M059J (cell line): ENCODE results near the gene MARCHF3. TPM values are rescaled to one million over a fixed set of nuclear protein-coding genes. Genes with fewer than 3 reads are reported as not detected.

ENCODE experiments used
- DNase-seq: peaks from one replicate; pipeline ENCODE4 v3.0.0-alpha.2; 2012; ENCODE audit warnings: low read depth
- total RNA-seq: library from RNA; depleted of rRNA; stranded (reverse); fragments of >200 nt; shearing (Covaris generic); gene quantifications from 2 replicates; pipeline ENCODE4 v1.2.3, GENCODE V29; 2014

MARCHF3 gene
- total RNA-seq, 1 experiment from 2014 or later, result 4.9 TPM

DNA sequence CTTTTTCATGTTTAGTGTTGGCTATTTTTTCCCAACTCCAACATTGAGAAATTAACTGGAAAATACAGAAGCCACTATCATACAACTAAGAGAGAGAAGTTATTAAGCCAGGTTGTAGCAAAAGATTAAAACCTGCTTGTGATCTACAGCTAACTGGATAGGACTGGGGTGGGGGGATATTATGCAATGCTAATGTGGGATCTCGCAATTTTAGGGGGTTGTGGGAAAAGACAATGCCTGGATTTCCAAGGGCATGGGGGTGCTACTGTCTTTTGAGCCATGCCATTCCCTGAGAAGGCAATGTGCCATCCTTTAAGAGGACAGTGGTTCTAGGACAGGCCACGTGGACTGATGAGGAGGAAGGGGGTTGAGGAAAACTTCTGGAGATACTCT lies 46.5 kb downstream of the MARCHF3 start:
- no peak for DNase-seq

- DNase-seq, result no peak
Observed at GRCh38 chr5:126982926-126983873, 47.2 kb downstream of the MARCHF3 start.

DNA sequence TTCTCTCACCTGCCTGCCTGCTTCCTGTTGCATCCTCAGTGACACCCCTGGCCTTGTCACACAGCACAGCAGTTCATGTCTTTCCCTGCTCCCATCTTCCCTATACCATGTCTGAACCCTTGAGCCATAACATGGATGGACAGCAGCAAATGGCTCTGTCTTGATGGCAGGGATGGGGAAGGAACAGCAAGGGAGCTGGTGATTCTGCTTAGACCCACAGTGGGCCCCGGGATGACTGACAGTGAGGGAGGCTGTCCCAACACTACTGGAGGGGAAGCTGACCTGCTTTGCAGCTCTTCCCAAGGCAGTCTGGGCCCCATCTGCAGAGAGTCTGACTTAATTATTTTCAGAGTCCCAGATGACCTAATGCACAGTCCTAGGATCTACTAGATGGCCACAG lies 48.2 kb downstream of the MARCHF3 start:
- no peak for DNase-seq

DNA sequence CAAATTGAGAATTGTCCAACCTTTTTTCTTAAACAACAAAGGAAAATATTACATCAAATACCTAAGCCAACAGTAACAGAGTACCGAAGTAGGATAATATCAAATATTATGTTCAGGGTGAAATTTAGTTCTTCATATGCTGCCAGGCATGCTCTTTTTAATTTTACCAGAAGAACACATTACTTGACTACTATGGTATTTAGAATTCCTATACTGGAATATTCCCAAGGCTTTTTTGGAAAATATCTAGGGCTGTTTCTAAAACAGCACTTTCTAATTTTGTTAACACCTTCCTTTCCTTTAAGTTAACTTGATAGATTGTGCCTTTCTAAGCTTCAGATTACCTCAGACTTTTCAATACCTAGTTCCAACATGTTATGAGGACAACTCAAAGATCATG lies 48.7 kb downstream of the MARCHF3 start:
- DNase-seq, result no peak

DNA sequence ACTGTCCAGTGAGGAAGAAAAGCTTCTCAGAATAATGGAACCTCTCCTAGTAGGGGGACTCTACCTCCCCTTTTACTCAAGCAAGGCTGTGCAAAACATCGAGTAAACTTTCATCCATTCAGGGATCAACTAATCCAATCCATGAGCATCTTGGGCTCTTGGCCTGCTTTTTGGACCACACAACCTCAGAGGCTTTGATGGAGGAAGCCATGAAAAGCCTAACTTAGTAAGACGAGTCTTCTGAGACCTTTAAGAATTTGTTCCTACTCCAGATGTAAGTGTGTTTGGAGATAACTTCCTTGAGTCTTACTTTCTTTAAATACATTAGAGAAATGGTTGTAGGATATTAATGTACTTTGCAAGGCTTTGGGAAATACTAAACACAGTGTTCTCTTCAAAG lies 49.1 kb downstream of the MARCHF3 start:
- DNase-seq, result no peak

DNA sequence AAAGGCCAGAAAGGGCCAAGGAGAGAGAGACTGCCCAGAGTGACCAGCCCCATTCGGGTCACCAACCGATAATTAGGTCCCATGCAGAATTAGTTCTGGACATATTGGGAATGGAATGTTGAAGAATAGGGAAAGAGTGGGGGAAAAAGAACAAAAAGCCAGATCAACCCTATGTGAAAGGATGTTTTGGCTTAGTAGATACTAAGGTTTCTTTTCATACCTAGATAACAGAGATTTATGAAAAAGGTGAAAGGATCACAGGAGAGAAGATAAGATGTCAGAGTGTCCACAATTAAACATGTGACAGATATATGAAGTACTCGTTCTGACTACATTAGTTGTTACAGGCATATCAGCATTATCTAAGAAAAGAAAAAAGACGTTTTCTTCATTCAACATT lies 52.1 kb downstream of the MARCHF3 start:
- DNase-seq, result no peak

- no peak for DNase-seq
Observed at GRCh38 chr5:126976520-126977172, 53.7 kb downstream of the MARCHF3 start.

DNA sequence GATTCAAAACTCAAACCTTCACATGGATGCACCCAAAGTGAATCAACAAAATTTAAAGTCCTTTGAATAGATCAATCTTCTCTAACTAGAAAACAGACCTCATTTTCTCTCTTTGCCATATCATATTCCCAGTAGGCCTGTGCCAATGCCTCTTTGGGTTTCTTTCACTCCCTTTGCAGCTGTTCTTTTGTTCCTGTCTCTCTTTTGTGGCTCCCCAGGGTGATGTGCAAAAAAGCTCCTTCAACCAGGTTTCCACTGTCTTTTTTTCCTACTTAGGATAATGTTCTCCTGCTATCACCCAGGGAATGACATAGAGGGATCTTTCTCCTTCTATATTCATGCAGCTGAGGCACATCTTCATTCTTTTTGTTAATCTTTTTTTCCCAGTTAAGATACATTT lies 54.6 kb downstream of the MARCHF3 start:
- no peak for DNase-seq

GRCh38 chr5:126973193-126973592 lies 57.2 kb downstream of the MARCHF3 start:
- no peak for DNase-seq

DNA sequence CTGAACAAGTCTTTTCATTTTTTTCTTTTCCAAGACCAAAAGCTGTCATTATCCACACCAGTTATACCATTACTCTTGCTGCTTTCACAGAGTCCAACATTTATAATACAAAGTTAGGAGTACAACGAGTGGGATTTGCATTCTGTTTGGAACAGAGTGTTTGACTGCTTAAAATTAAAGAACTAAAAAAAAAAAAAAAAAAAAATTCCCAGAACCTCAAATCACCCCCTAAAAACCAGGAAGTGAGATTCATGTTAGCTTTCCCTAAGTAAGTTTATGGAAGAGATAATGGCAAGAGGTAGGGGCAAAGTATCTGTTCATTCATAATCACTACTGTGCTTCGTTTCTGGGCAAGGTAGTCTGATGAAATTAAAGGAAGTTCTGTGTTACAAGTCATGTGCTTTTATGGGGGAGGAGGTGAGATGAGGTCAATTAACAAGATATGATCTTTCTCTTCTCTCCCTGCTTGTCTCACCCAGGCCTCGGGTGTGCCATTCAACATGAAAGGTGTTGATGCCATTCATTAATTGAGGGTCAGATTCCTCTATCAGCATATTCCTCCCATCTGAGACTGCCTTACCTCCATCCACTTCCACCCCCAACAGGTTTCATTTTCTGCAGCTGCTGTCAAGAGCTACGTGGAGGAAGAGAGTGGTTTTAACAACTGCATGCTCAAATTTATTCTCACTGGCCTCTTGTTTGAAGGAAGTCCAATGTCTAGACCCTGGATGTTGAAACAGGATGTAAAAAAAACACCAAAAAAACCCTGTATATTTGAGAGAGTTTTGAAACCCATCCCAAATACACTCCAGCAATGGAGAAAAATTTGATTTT lies 58.1 kb downstream of the MARCHF3 start:
- no peak for DNase-seq

DNA sequence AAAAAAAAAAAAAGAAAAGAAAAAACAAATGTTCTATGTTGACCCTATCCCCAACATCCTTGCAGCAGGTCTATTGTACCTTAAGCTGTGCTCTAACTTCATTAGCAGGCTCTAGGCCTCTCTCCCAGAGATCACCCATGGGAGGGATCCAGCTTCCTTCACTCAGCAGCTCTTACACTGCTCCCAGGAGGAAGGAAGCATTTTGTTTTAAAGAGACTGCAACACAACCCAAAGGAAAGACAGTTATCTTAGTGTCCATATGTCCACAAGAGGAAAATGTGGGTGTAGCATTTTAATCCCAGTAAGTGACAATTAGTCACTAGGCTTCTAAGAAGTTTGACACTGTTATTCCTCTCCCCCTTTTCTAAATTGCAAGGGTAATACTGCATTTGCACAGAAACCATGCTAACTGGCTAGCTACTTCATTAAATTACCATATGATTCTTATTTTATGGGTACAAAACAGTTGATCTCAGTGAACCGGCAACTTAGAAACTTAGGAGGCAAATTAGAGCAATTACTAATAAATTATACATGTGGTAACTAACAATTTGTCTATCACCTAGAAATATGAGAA lies 58.8 kb downstream of the MARCHF3 start:
- DNase-seq, result no peak

DNA sequence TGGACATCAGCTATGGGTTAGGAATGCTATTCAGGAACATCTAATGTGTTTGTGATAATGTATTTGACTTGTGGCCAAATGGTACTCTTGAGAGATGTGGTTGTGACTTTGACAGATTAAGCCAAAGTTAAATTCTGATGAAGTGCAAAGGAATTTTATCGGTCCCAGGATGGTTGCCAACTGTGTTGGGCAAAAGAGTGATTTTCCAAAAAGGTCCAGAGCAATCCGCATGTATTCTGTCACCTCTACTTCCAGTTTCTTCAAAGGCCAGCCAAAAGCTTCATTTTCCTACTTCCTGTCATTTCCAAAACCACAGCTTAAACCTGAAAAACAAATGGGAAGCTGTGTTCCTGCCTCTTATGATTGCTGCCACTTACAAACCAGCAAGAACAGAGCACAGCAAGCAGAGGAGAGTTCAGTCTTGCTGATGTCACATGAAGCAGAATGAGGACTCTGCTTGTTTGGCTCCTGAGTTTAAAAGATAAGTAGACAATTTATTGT lies 59.8 kb downstream of the MARCHF3 start:
- peak; percentile 87 for DNase-seq

- DNase-seq, result no peak
Observed at GRCh38 chr5:126969548-126969947, 60.8 kb downstream of the MARCHF3 start.

DNA sequence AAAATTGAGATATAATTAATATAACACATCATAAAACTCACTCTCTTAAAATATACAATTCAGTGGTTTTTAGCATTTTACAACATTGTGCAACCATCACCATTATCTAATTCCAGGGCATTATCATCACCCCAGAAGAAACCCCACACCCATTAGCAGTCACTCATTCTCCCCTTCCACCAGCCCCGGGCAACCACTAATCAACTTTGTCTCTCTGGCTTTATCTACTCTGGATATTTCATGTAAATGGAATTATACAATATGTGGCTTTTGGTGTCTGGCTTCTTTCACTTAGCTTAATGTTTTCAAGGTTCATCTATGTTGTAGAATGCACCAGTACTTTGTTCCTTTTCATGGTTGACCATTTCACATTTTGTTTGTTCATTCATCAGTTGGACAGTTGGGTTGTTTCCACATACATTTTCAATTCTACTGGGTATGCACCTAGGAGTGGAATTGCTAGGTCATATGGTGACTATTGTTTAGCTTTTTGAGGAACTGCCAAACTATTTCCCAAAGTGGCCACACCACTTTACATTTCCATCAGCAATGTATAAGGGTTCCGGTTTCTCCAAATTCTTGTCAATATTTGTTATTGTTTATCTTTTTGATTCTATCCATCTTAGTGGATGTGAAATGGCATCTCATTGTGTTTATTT lies 62.4 kb downstream of the MARCHF3 start:
- DNase-seq, result peak; percentile 28

- peak; percentile 18 for DNase-seq
Observed at GRCh38 chr5:126965487-126965886, 64.9 kb downstream of the MARCHF3 start.

DNA sequence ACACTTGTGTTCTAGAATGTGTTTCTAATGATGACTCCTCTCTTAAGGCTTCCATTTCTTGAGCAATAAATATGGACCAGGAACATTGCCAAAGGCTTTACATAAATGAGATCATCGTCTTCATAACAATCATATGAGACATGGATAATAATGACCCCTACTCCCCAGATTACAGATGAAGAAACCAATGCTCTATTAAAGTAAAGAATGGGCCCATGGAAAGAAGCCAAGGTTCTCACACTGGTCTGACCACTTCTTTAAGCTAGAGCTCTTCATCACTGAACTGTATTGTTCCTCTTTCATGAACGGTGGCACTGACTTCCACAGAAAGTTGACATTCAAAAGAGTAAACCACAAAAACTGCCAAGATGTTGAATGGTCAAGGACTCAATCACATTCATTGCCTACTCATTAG lies 65.3 kb downstream of the MARCHF3 start:
- DNase-seq, result peak; percentile 81

DNA sequence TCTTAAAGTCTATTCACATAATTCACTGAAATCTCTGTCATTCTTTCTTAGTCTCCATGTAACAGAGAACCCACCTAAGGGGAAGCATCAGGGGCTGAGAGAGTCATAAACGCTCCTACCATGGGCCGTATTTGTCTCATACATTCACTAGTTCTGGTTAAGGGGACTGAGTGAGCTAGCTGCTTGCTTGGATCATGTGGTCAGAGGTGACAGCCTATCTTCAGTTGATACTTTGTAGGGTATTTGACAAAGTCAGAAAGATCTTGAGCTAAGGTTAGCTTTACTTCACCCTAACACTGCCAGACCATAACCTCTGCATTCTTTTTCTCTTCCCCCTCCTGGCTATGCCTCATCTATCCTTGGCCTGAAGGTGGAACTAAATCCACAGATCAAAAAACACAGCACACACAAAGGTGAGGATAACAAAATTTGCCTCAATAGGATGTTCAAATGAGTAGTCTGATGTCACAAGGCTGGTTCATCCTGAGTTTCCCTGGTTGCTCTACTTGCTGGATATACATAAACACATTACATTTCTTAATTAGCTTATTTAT lies 66.5 kb downstream of the MARCHF3 start:
- DNase-seq, result no peak

DNA sequence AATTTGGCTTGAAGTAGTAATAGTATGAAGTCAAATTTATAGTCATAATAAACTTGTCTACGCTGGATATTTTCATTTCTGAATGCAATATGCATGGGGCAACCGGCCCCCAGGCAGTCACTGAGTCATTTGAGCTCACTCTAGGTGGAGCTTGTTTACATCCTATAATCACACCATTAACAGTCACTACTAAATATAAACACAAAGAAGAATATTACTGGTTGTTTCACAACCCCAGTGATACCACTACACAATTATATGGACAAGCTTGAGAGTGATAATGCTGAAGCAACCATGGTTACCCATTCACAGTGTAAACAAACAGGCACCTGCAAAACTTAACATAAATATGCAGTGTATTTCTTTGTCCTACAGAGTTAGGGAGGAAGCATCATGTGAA lies 68.7 kb downstream of the MARCHF3 start:
- DNase-seq, result peak; percentile 74

DNA sequence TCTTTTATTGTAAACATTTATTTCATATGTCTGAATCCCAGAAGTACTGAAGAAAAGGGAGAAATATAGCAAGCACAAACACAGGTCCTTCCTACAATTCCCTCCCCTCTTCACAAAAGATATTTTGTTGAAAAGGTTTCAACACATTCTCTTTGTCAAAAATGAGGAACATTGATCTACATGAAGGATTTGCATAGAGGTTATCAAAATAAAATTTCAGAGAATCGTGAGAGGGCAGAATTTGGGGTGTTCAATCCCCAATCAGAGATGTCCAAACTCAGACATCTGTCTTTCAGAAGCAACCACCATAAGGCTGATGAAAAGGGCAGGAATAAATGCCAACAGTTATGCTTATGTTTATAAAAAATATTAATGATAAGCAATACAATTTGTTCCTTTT lies 69.2 kb downstream of the MARCHF3 start:
- no peak for DNase-seq

DNA sequence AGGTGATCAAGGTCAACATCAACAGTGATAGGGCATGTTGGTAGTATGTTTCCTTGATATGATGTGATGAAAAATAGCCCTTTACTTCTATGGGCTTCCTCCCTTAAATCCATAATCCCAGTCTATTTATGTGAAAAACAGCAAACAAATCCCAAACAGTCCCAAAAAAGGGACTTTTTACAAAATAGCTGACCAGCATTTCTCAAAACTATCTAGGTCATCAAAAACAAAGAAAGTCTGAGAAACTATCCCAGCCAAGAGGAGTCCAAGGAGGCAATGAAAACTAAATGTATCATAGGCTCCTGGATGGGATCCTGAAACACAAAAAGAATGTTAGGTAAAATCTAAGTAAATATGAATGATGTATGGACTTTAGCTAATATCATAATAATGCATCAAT lies 71.2 kb downstream of the MARCHF3 start:
- DNase-seq, result no peak

- DNase-seq, result no peak
Observed at GRCh38 chr5:126956991-126957390, 73.4 kb downstream of the MARCHF3 start.
